Activated CD8-positive, alpha-beta memory T cell treated with anti-CD3 and anti-CD28 coated beads for 1 hour (primary cell): Measurements from ENCODE around the gene TANGO2.

Experiments
- DNase-seq, 2 donors: peaks; one replicate each; pipeline ENCODE4 v3.0.0-alpha.2; 2020; ENCODE audit warnings: low read depth in 1 of 2; ENCODE audit errors: extremely low read depth in 1 of 2

Gene TANGO2, protein sequence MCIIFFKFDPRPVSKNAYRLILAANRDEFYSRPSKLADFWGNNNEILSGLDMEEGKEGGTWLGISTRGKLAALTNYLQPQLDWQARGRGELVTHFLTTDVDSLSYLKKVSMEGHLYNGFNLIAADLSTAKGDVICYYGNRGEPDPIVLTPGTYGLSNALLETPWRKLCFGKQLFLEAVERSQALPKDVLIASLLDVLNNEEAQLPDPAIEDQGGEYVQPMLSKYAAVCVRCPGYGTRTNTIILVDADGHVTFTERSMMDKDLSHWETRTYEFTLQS

GRCh38 chr22:20020533-20021195, at the start of gene TANGO2:
TANGO2 (plus strand) TSS chr22:20021110; CDS start chr22:20036799, 15,689 bp downstream.
- peak; percentile 70 to 90 for DNase-seq

DNA sequence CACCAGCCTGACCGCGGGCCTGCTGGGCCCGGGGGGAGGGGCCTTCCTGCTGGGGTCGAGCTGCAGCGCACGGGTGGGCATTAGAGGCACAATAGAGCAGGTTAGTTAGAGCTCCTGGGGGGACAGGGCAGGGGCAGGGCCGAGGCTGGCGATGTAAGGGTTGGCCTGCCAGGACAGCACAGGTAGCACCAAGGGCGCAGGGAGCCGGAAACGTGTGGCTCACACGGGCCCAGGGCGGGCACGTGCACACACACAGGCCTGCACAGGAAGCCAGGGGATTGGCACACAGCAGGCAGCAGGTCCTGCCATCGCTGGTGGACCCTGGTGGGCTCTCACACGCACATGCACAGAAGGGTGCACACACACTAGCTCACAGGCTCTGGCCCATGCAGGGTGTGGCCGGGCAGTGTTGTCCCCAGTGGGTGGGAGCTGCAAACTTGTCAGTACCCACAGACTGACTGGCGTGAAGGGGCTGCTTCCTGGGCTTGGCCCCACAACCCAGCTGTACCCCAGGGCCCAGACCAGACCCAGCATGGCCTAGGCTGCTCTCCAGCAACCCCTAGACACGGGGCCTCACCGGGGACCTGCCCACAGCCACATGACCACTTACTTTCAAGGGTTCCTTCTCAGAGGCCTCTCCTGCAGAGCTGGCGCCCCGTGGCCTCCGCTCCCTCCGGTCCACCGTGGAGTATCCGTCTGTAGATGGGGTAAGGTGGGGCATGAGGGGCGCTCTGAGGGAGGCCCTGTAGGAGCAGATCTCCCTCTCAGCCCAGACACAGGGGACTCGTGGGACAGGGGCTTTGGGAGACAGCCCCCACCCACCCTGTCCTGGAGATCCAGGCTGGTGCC, 49.4 kb upstream of the TANGO2 start:
- DNase-seq: no peak

- no peak for DNase-seq
Measured at GRCh38 chr22:19972251-19972650, 48.7 kb upstream of the TANGO2 start.

DNA sequence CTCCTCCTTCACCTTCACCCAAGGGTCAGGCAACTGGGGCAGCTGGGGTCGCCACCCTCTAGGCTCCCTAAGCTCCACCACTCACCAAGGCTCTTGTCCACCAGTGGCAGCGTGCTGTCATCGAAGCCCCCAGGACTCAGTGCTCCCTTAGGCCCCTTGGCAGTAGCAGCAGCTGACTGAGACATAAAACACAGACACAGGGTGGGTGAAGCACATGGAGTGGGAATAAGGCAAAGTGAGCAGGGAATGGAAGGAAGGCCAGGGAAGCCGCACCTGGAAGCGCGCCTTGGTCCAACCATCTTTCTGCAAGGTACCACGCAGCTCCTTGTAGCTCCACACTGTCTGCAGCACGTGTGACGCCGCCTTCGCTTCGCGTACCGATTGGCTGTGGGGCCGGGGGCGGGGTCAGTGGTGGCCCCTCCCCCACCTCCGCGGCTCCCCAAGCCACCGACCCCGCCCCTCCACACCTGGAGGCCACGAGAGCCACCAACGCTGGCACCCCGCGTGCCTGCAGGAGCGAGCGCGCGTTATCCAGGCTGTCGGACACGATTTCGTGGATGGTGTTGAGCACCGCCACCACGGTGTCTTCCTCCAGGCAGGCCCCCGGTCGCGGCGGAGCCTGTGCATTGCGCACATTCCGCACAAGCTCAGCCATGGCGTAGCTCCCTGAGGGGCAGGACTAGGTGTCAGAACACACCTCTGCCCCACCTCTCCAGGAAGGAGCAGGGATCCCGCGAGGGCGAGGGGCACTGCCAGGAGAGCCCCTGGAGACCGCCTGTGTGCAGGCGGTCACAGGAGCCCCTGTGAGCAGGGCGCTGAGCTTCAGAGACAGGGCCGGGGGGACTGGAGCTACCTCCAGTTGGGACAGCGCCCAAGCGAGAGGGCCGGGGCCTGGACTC, 48.0 kb upstream of the TANGO2 start:
- DNase-seq: no peak

- DNase-seq: no peak
Measured at GRCh38 chr22:19973551-19974267, 47.2 kb upstream of the TANGO2 start.

DNA sequence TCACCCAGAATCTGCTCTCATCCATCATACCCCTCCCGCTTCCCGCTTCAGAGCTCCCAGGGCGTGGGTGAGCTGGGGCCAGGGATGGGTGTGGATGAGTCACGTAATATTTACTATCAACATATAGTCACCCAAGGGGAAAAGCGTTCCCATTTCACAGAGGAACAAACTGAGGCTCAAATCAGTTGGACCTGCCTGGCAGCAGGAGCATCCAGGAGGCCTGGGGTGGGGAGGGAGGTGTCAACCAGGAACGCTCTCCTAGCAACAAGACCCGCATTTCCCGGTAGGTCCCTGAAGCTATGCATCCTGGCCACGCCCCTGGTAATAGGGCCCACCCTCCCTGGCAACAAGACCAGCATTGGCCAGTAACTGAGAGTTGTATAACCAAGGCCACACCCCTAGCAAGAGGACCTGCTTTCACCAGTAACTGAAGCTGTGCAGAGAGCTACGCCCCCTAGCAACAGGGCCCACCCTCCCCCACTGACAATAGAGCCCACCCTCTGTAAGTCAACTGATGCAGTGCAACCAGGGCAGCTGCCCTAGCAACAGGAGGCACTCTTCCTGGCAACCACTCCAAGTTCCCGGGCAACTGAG, 46.5 kb upstream of the TANGO2 start:
- no peak for DNase-seq

DNA sequence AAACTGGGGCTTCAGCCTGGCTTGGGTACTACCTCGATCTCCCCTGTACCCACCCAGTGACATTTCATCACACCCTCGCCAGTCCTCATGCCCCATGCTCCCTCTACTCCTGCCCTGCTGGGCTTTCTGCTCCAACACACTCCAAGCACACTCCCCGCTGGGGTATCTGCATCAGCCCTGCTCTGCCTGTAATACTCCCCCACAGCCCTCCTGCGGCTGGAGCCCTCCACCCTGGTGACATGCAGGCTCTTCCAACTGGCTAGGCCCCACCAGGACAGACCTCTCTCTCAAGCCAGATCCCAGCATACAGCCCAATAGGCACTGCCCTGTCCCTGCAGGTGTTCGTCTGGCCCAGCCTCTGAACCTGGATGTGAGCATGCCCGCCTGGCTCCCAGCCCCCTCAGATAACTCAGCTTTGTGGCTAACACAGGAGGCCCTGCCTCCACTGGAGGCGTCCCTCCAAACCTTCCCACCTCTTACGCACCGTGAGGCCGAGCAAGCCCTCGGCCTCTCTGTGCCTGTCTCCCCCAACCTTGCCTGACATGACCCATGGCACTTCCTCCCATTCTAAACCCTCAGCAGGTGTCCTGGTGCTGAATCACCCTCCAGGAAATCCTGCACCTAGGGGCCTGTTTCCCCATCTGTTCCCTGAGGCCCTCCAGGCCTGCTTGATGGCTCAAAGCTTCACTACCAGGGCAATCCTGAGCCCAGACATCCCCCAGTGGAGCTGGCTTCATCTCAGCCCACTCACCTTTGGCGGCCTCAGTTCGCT, 45.8 kb upstream of the TANGO2 start:
- no peak for DNase-seq

DNA sequence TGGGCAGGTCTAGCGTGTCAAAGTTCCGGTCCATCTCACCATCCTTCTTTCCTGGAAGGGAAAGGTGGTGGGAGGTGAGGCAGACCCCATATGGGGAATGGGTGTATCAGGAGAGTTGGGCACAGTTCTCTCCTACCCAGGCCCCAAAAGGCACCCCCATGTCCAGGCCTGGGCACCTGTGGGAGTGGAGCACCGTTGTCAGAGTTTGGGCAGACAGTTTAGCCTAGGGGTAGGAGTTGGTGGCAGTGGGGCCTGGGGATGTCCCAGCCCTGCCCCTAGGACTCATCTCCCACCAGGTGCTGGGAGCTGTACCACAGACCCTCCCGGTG, 45.2 kb upstream of the TANGO2 start:
- DNase-seq: no peak

- no peak for DNase-seq
Measured at GRCh38 chr22:19976671-19977070, 44.2 kb upstream of the TANGO2 start.

DNA sequence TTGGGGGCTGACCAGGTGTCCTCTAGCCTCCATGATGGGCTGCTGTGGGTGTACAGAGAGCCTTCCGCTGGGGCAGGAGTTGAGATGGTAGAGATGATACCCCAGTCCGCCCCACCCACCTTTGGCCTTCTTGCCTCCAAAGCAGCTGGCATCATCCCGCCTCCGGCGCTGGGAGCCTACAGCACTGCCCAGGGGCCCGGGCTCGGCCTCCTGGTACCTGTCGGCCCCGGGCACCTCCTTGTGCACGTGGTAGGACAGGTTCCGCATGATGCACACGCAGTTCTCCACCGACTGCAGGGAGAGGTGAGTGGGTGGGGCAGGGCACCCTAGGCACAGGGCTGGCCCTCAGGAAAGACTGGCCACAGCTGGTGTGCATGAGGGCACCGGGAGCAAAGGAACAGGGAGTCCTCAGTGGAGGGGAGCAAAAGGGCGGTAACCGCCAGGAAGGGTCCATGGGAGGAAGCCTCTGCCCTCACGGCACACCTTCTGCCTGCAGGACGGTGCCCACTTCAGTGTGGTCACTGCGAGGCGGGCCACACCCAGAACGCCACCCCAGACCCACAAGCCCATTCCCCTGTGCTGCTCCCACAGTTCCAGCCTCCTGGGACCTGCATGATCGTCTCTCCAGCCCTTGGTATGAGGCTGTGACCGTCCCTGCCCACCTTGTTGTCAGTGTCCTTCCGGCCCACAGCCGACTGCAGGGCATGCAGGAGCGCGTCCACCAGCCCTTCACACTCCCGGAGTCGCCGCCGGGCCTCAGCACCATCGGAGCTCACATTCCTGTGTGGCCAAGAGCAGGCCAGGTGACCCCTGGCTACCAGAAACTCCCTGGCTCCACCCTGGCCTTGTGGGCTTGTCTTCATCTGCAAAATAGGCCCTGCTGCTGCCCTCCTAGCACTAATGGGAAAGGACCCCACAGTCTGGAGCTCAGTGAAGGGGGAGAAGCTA, 43.3 kb upstream of the TANGO2 start:
- DNase-seq: no peak

GRCh38 chr22:19978748-19979147, 42.2 kb upstream of the TANGO2 start:
- DNase-seq: no peak

GRCh38 chr22:19979712-19980493, 41.0 kb upstream of the TANGO2 start:
- DNase-seq: no peak

DNA sequence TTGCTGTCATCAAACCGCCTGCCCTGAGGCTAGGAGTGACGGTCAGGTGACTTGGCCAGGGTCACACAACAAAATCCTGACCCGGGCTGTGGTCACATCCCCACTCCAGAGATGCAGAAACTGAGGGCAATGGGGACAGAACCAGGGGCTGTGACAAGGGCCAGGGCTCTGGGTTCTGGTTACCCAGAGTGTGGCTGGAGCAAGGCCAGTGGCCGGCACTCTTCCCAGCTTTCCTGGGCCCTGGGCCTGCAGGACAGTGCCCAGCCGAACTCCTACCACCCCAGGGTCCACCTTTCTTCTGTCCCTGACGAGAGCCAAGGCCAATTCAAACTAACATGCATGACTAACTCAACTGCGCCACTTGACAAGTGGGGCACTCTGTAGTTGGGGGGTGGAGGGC, 40.1 kb upstream of the TANGO2 start:
- DNase-seq: no peak

- no peak for DNase-seq
Measured at GRCh38 chr22:19981171-19981960, 39.5 kb upstream of the TANGO2 start.

DNA sequence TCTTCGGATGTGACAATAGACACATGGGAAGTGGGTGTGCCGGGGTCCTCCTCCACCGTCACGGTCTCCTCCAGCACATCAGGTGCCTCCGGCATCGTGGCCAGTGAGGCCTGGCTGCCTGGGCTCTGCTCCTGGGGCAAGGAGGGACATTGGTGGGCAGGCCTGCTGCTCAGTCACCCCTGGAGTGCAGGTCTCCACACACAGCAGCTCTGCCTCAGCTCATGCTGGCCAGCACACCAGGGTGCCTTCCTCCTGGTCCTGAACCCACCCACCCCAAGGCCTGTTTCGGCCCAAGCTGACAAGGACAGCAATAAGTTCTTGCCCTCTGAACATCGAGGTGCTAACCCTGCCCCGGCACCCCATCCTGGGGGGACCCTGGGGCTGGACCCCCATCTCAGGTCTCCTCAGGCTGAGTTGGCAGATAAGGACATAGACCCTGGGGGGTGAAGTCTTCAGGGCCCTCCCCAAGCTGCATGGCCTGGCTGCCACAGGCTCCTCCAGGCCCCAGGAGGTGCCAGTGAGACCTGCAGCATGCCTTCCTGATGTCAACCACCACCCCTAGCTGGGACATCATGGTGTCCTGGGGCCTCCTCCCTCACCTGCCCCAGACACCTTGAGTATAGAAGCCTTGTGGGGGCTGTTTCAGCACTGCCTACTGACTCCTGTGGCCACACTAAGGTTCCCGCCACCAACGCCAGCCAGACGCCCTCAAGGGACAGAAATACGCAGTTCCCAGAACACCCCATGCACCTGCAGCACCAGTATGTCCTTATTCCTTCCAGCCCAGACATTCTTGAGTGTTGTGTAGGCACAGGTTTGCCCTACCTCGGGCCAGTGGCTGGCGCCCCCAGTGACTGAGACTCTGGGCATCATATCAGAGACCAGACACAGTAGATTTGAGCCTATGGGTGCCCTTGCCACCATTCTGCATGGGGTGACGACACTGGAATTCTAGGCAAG, 38.7 kb upstream of the TANGO2 start:
- no peak for DNase-seq
